Kasumi-1 (cell line): ENCODE measurements around the gene SH2D3C.

Experiments used
- DNase-seq, 2 experiments: peaks; one replicate each; lab custom pipeline; 2025; lab: John Stamatoyannopoulos, UW

SH2D3C gene

DNA sequence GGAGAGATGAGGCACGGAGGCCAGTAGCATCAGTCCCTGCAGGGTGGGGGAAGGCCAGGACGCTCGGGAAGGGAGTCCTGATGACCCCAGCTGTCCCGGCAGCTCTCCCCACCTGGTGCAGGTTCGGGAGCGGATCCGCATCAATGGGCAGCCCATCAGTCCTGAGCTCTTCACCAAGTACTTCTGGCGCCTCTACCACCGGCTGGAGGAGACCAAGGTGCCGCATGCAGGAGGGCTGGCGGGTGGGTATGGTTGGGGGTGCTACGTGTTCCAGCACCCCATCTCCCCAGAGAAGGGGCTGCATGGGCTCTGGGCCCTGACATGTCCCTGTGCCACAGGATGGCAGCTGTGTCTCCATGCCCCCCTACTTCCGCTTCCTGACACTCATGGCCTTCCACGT is 28.4 kb upstream of the SH2D3C start:
- no peak for DNase-seq

DNA sequence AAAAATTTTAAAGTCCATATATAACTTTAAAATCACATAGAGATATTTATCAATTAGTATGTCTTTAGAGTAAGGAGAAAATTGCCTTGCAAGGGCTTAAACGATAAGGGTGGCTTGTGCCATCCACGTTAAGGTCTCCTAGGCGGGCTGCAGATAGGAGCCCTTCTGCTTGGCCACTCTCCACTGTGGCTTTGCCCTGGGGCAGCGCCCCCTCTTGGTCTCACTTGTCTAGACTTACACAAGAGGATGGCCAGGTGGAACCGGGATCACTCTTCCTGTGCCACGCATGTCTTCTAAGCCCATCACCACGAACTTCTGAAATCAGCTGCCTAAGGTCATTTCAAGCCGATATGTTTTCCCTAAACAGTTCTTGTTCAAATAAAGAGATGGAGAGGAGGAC is 27.2 kb upstream of the SH2D3C start:
- peak; percentile 20 to 31 for DNase-seq

DNA sequence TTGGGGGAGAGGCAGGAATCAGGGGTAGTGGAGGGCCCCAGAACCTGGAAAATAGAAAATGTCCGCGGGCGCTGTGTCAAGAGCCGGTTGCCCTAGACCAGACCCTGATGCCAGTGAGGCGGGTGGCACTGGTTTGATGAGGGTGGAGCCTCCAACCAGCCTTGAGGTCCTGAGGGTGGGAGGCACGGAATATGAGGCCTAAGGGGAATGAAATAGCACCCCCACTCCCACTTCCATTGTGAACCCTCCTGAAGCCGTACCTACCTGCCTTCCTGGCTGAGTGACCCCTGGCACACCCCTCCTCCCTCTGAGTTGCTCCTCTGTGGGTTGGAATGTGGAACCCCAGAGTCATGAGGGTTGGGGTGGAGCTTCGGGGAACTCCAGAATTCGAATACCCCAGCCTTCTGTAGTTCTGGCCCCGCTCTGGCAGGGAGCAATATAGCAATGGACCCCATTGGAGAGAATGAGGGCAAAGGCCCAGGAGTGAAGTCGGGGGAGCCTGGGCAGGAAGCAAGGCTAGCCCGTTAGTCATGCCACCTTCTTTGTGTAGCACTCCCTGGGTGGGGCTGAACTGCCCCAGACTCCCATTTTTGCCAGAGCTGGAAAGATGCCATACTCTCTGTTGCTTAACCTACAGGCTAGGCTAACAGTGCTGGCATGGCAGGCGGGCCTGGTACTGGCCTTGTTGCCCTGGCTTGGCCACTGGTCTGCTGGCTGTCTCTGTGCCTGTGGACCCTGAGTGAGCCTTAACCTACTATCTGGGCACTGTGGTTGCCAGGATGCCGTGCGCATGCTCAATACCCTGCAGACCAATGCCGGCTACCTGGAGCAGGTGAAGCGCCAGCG is 25.3 kb upstream of the SH2D3C start:
- no peak for DNase-seq

DNA sequence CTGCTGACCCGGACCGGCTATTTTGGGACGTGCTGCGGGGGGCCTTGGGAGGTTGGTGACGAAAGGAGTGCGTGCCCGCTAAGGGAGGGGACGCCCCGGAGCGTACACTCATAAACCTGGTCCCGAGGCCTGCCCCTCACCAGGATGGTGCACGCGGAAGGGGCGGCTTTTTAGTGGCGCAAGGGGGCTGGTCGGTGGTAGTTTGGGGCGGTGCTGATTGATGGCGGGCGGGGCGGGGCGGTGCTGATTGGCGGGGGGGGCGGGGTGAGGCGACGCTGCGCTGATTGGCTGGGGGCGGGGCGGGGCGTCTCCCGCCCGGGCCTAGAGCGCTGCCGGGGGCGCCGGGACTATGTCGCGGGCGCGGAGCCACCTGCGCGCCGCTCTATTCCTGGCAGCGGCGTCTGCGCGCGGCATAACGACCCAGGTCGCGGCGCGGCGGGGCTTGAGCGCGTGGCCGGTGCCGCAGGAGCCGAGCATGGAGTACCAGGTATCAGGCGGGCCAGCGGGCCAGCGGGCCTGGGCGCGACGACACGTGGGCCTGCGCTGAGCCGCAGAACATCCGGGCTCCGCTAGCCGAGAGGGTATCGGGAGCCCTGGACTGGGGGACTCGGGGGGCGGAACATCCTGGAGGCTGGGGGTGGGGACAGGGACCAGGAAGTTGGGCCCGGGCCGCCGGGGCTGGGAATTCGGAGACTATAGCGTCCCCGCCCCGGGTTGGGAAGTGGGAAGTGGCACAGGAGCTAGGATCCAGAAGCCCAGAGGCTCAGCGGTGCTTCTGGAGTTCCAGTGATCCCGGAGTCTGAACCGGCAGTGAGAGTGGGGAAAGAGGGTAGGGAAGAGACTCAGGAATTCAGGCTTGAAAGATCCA is 24.3 kb upstream of the SH2D3C start, which contains the start of gene FPGS:
TSS of gene FPGS (plus strand) at position 307 of the 868 bp plus-strand sequence. CDS start at position 350, 43 bp downstream.
- peak; percentile 83 to 86 for DNase-seq

DNA sequence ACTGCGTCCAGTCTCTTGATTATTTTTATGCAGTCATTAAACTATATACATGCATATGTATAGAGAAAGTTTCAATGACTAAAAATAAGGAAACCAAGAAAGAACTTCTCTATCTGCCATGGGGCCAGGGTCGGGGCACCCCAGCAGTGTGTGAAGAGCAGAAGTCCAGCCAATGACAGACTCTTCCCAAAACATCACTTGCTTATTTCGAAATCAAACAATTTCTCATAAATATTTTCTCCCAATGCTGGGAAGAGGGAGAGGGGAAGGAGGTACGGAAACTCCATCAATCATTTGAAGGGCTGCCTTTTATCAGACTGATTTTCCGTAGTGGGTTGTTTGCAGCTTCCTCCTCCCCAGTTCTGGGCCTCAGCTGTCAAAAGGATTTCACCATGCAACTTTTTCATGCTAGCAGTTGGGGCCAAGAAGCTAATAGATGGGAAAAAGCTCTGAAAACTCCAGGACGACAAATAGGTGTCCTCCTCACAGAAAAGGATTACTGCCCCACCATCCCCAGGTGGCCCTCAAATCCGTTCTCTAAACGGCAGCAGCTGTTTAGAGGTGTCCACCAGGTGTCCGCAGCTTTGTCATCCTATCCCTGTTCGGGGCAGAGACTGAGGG is 23.6 kb upstream of the SH2D3C start:
- peak; percentile 45 to 51 for DNase-seq

DNA sequence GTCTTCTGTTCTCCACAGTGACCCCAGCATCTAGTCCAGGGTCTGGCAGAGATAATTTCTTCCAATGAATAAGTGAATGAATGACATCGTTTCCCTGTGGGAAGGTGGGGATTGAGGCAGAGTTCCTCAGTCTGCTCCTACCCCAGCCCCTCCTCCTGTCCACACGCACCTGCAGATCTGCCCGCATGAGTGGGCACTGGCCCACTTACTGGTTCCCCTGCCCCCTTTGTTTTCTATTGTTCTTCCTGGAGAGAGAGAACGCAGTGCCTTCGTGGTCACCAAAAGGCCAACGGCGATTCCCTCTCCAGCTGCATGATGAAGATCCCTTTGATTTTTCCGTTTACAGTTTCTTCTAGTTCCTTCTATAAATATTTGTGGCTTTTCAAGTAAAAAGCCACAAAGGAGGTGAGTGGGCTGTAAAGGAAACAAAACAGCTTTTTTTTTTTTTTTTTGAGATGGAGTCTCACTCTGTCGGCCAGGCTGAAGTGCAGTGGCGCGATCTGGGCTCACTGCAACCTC is 18.4 kb upstream of the SH2D3C start:
- DNase-seq = peak; percentile 46 to 50

DNA sequence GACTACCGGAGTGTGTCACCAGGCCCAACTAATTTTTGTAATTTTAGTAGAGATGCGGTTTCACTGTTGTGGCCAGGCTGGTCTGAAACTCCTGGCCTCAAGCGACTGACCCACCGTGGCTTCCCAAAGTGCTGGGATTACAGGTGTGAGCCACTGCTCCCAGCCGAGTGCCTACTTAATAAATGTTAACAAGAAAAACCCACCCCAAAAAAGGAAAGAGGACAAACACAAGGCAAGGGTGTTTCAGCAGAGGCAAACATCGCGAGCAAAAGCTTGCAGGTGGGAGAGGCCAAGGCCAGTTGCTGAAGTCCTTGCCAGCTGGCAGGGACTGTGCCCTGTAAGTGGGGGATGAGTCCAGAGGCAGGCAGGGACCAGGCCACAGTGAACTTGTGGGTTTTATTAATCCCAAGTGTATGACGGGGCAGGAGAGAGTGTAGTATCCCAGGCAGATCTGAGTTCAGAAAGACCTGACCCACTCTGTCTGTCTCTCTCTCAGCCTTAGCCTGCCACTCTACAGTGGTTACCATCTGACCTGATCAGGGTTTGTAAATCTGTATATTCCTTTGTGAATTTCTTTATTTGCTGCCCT is 17.9 kb upstream of the SH2D3C start:
- no peak for DNase-seq

DNA sequence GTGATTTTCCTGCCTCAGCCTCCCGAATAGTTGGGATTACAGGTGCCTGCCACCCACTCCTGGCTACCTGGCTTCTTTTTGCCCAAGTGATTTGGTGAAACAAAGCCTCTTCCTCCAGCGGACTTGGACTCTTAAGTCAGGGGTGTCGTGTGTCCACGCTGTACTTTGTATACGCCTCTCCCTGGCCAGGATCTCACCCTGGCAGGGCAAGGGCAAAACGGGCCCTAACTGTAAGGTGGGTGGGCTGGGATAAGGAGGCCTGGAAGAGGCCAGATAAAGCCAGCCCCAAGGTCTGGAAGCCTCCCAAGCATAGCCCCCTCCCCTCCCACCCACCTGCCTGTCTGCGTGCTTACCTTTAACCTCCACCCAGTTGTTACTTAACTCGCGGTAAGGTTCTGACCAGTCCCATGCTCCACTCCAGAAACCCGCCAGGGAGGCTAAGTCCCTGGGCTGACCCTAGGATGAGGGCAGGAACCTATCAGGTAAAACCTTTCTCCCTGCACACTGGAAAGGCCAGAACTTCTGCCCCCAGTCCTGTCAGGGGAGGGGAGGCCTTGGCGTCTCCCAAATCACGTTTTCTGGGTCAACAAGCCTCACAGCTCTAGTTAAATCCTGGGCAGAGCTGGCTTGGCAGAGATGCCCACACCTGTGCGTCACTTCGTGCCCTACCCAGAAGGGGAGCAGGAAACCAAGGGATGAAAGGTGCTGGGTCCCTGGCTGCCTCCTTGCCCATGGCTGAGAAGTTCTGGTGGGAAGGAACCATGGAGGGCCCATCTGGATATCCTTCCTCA is 15.7 kb upstream of the SH2D3C start:
- no peak for DNase-seq

DNA sequence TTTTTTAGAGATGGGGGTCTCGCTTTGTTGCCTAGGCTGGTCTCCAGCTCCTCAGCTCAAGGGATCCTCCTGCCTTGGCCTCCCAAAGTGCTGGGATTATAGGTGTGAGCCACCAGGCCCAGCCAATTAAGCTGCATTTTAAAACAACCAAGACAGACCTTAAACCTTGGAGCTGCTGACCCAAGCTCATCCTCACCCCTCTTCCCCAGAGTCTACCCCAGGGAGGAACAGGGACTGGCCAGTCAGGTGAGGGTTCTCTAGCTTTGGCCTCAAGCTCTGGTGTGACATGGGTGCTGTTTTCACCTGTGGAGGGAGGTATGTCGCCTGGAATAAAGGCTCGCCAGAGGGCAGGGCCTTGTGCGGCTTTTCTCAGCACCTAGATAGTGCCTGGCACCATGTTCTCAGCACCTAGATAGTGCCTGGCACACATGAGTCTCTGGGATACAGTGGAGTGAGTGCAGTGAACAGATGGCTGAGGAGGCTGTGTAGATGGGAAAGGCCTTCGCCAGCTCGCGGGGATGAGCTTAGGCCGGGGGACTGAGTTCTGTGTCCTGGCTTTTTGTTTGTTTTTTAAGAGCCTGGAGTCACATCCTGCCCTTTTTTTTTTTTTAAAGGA is 14.7 kb upstream of the SH2D3C start:
- DNase-seq = no peak

DNA sequence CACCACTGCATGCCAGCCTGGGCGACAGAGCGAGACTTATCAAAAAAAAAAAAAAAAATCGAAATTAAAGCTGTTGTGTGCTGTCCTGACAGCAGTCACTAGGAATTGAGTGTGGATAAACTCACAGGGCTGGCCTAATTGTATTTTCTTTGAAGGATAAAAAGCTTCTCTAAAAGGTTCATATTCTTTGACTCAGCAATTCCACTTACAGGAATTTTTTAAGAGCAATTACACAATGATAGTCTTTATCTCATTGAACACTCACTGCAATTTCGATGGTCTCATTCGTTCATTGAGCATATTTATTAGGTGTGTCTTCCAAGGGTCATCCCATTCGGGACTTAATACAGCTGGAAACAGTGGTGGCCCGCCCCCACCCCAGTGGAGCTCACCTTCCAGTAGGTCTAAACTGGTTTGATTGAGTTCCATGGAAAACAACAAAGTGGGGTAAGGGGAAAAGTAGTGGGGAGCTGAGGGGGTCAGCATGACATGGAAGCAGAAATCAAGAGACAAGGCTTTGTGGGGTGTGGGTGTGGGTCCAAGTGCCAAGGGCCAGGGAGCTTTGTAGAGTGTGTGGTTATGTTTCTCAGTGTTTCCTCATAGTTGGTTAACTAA is 14.1 kb upstream of the SH2D3C start:
- DNase-seq = no peak

DNA sequence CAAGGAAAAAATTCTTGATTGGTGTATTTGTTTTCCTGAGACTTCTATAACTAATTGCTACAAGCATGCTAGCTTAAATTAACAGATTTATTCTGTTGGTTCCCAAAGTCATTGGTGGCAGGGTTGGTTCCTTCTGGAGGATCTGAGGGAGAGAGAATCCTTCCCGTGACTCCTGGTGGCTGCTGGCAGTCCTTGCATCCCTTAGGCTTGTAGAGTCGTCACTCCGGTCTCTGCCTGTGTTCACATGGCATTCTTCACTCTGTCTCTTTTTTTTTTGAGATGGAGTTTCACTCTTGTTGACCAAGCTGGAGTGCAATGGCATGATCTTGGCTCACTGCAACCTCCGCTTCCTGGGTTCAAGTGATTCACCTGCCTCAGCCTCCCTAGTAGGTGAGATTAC is 12.6 kb upstream of the SH2D3C start:
- peak in 1 of 2 experiments; percentile 9 for DNase-seq

DNA sequence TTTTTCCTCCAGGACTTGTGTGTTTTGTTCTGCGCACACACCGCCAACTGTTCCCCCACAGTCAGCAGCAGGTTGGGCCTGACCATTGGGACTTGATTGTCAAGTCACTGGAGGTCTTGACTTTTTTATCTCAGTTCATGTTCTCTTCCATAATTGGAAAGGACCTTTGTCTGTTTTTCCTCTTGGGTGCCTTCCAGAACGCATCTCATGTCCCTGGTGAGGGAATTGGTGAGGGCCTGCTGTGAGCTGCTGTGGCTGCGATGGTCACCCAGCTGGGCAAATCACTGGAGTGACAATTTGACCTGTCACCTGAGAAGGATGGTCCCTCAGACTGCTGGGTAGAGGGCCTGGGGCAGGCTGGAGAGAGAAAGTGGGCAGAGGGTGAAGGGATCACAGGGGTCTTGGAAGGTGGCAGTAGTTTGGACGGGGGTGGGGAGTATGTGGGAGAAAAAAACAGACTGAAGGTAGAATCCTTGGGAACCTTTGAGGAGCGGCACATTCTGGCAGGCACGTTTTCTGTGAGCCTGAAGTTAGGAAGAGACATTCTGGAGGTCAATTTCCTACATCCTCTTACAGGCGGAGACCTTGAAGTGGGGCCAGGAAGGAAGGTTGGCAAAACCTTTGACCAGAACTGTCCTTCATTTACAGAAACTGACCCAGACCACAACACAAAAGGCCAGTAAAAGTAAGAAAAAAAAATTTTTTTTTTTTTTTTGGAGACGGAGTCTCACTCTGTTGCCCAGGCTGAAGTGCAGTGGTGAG is 11.8 kb upstream of the SH2D3C start:
- no peak for DNase-seq

DNA sequence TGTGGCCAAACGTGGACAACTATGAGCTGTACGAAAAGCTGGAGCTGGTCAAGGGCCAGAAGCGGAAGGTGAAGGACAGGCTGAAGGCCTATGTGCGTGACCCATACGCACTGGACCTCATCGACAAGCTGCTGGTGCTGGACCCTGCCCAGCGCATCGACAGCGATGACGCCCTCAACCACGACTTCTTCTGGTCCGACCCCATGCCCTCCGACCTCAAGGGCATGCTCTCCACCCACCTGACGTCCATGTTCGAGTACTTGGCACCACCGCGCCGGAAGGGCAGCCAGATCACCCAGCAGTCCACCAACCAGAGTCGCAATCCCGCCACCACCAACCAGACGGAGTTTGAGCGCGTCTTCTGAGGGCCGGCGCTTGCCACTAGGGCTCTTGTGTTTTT is 10.7 kb upstream of the SH2D3C start:
- DNase-seq = no peak

DNA sequence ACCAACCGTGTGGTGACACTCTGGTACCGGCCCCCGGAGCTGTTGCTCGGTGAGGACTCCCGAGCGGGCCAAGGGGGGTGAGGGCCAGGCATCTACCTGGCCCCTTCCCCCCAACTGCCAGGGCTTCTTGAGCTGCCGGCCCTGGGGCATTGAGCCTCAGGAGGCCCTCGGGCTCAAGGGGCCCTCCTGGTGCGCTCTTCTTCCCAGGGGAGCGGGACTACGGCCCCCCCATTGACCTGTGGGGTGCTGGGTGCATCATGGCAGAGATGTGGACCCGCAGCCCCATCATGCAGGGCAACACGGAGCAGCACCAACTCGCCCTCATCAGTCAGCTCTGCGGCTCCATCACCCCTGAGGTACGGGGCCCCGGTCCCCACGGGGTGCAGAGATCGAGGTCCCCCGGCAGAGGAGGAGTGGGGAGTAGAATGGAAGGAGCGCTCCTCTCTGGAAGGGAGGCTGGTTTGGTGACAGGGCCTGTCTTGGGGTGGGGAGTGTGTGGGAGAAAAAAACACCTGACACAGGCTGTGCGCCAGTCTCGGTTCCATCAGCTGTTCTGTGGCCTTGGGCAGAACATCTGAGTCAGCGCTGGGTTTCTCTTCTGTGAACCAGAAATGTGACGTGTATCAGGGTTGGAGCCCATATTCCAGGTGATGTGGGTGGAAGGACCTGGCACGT is 10.0 kb upstream of the SH2D3C start:
- DNase-seq = no peak

DNA sequence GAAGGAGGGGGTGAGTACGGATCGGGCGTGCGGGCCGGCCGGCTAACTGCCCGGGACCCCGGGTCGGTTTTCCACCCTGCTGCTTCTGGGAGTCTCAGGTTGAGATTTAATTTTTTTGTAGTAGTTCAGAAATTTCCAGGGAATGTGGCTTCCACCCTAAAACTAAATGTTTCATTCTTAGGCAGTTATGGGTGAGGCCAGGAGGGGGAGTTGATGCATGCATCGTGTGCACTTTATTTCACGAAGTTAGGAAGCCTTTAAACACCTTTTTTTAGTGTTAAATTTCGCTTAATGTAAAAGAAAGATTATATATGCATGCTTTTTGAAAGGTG is 8.3 kb upstream of the SH2D3C start:
- peak in 1 of 2 experiments; percentile 45 for DNase-seq

DNA sequence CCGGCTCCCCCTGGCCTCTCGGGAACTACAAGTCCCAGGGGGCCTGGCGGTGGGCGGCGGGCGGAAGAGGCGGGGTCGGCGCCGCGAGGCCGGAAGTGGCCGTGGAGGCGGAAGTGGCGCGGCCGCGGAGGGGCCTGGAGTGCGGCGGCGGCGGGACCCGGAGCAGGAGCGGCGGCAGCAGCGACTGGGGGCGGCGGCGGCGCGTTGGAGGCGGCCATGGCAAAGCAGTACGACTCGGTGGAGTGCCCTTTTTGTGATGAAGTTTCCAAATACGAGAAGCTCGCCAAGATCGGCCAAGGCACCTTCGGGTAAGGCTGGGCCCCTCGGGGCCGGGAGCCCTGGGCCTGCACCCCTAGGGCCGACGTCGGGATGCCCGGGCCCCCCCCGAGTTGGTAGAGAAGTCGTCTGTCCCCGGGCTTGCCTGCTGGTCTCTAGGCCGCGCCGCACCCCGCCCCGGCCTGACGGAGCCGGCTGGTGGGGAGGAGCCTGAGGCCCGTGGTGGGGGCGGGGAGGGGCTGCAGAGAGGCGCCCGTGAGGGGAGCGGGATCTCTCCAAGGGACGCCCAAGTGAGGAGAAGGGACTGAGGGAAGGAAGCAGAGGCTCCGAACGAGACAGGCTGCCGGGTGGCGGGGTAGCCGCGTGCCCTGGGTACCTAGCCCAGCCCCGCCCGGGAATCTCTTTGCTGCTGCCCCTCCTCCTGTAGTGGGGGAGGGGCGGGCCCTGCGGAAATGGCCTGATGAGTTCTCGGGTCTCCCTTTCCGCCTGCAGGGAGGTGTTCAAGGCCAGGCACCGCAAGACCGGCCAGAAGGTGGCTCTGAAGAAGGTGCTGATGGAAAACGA is 7.7 kb upstream of the SH2D3C start, which contains the start of gene CDK9:
TSS of gene CDK9 (plus strand) at position 102 of the 840 bp plus-strand sequence. CDS start at position 217, 115 bp downstream.
- peak; percentile 79 to 82 for DNase-seq

DNA sequence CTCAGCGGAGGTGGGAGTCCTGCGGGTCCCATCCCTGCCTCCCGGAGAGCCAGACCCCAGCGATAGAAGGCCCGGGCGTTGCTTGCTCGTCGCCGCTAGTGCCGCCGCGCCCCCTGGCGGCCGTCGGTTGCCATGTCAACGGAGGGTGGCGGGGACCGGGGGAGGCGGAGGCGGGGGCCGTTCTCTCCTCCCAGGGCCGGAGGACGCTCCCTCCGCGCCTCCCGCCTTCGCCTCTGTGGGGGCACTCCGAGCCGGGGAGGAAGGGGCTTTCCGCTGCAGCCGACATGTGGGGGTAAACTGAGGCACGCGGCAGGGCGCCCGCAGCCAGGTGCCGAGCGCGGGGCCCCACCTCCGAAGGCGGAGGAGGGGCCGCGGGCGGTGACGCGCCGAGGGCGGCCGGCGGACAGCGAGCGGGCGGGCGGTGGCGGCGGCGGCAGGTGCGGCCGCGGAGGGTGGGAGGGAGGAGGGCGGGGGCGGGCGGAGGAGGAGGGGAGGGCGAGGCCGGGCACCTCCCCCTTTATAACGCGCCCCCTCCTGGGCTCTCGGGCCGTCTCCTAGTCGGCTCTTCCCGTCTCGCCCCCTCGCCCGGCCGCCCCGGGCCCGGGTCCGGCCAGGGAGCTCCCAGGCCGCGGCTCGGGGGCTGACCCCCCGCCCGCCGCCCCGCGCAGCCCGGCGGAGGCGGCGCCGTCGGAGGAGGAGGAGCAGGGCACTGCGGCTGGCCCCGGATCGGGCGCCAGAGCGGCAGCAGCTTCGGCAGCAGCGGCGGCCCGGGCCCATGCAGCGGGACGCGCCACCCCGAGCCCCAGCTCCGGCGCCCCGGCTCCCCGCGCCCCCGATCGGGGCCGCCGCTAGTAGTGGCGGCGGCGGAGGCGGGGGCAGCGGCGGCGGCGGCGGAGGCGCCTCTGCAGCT is 6.8 kb upstream of the SH2D3C start:
- peak; percentile 65 to 71 for DNase-seq
